Esophagus squamous epithelium (tissue), 5 donors: Measurements from ENCODE around the gene CDK8. TPM values are rescaled to one million over a fixed set of nuclear protein-coding genes. Genes with fewer than 3 reads are reported as not detected.

Experiments
- DNase-seq: peaks from one replicate; lab custom pipeline; 2025; lab: John Stamatoyannopoulos, UW
- H3K27ac ChIP-seq, 4 donors: fragments of 200-600 bp; sonication (generic); one replicate each; pipeline ENCODE4 v1.5.1; 2016 to 2019; ENCODE audit warnings: mild to moderate bottlenecking in 1 of 4
- H3K27me3 ChIP-seq, 4 donors: fragments of 200-600 bp; sonication (generic); 1 replicate in 3 of 4; 2 replicates in 1 of 4; pipeline versions ENCODE4 v1.5.1 to v1.6.0; 2017 to 2021; ENCODE audit warnings: antibody characterized with exemption in 1 of 4
- H3K36me3 ChIP-seq, 3 donors: fragments of 200-600 bp; sonication (generic); one replicate each; pipeline ENCODE4 v1.5.1; 2016 to 2019
- H3K4me1 ChIP-seq, 3 donors: fragments of 200-600 bp; sonication (generic); one replicate each; pipeline ENCODE4 v1.5.1; 2017 to 2019
- H3K4me3 ChIP-seq, 4 donors: fragments of 200-600 bp; sonication (generic); 1 replicate in 3 of 4; 2 replicates in 1 of 4; pipeline ENCODE4 v1.5.1; 2016 to 2019; ENCODE audit warnings: mild to moderate bottlenecking in 2 of 4, moderate library complexity in 1 of 4
- H3K9me3 ChIP-seq, 3 donors: fragments of 200-600 bp; sonication (generic); one replicate each; pipeline ENCODE4 v1.5.1; 2016 to 2019
- CTCF ChIP-seq, 6 experiments: fragments of 450-650 bp in 4 of 6; fragments of 200-600 bp in 2 of 6; sonication (generic) in 2 of 6; IDR thresholded peaks; one replicate each; pipeline ENCODE4 v1.5.1; 2016 to 2019; ENCODE audit warnings: antibody characterized with exemption in 6 of 6, mild to moderate bottlenecking in 4 of 6, moderate library complexity in 4 of 6
- POLR2A ChIP-seq, 4 donors: fragments of 450-650 bp; IDR thresholded peaks; one replicate each; pipeline ENCODE4 v1.6.1; 2017; ENCODE audit warnings: antibody characterized with exemption in 4 of 4, mild to moderate bottlenecking in 4 of 4, moderate library complexity in 3 of 4
- whole genome bisulfite sequencing, 2 donors: methylation state at CpG; one replicate each; pipeline ENCODE4 v1.1.5; 2018; 5-methylcytosine and 5-hydroxymethylcytosine counted together
- intact Hi-C: fragments of 100-400 bp; cut with DNase I; formaldehyde crosslinking; loops from one replicate; pipeline ENCODE4 v1.15.0; 2022
- total RNA-seq, 4 donors: library from RNA; depleted of rRNA; stranded (reverse); fragments of >200 nt; gene quantifications; one replicate each; pipeline ENCODE4 v1.1.0, GENCODE V29; 2016
- donor health status: DM: yes; HTN: yes; CAD: no.

Gene CDK8
- total RNA-seq, 4 donors from 2014 or later: 8.0 to 16.8 (median 12.7) TPM

DNA sequence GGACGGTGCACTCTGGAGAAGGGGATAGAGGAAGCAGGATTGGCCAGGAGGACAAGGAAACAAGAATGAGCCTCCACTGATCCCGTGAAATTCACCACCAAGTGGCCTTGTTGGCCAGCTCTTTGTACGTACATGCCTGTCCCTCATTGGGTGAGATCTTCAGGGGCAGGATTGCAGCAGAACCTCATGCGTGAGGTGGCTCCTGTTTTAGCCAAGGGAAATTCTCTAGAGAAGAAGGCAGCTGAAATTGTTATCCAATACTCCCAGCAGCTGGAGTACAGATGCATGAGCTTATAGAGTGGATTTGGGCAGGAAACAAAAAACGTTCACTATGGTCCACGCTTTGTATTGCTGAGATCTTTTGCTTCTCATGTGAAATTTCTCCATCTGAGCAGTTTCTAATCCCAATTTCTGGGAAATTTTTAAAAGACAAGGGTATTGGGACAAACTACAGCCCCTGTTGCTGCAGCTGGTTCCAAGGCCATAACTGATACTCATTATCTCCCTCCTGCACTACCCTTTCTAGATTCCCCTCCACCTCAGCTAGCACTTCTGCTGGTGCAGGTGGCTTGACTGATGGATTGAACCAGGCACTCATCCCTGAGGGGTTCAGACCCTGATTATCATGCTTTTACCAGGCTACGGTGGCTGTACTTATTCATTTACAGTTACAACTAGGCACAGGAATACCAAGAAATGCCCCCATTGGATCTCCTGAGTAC, 27.9 kb upstream of the CDK8 start:
- Histone ChIP-seq H3K9me3 (no peaks in the 10 kb centered on the region), H3K4me3 (no peak overlapping the region), H3K36me3 (no peaks in the 10 kb centered on the region), H3K27ac (no peak overlapping the region), H3K27me3 (peaks cover 0 to 5% (median 0%) of the 10 kb centered on the region in 4 donors), H3K4me1 (peaks cover 0 to 10% (median 2%) of the 10 kb centered on the region in 3 donors)
- TF ChIP-seq CTCF (IDR thresholded peaks at IDR 0.05) (no peak), POLR2A (IDR thresholded peaks at IDR 0.05) (no peak)
- DNase-seq: no peak
- intact Hi-C loops: no loop called here
- WGBS, 2 donors: 57 to 66% methylated on average over 7 of the region's 7 CpGs

- intact Hi-C loops: no loop called here
- Histone ChIP-seq H3K9me3 (no peaks in the 10 kb centered on the region), H3K4me3 (no peak overlapping the region), H3K27ac (no peak overlapping the region), H3K27me3 (peaks cover 0 to 5% (median 0%) of the 10 kb centered on the region in 4 donors), H3K4me1 (peaks cover 0 to 8% (median 0%) of the 10 kb centered on the region in 3 donors), H3K36me3 (no peaks in the 10 kb centered on the region)
- 79 to 80% methylated on average over 6 of the region's 6 CpGs for WGBS, 2 donors
- TF ChIP-seq POLR2A (IDR thresholded peaks at IDR 0.05) (no peak), CTCF (IDR thresholded peaks at IDR 0.05) (no peak)
- DNase-seq: no peak
Measured at GRCh38 chr13:26227166-26227971, 26.6 kb upstream of the CDK8 start.

DNA sequence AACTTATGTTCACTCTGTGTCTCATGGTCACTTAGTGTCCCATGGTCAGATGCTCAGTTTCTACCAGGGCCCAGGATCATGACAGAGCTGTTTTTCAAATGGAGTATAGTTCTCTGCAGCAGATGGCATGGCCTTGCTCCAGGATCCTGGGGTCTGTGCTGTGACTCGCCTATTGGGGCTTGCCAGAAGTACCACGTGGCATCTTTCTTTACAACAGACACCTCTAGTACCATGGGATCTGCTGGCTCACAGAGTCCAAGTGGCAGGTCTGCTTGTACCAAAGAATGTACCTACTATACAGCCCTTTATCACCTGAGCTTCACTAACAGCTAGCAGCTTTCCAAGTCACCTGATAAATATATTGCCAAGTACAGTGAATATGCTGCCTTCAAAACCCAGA, 25.8 kb upstream of the CDK8 start:
- no peak overlapping the region for H3K4me3 ChIP-seq
- no peak for DNase-seq
- 75 to 100% methylated on average over 1 to 2 of the region's 2 CpGs for WGBS, 2 donors
- H3K9me3 ChIP-seq: no peaks in the 10 kb centered on the region
- no peaks in the 10 kb centered on the region for H3K36me3 ChIP-seq
- intact Hi-C loops: no loop called here
- H3K4me1 ChIP-seq: peaks cover 0 to 1% (median 0%) of the 10 kb centered on the region in 3 donors
- no peak overlapping the region for H3K27ac ChIP-seq
- peaks cover 0 to 5% (median 0%) of the 10 kb centered on the region in 4 donors for H3K27me3 ChIP-seq
- TF ChIP-seq POLR2A (IDR thresholded peaks at IDR 0.05) (no peak), CTCF (IDR thresholded peaks at IDR 0.05) (no peak)

- no peaks in the 10 kb centered on the region for H3K36me3 ChIP-seq
- 90 to 92% methylated on average over 3 to 6 of the region's 13 CpGs for WGBS, 2 donors
- H3K27me3 ChIP-seq: peaks cover 0 to 5% (median 0%) of the 10 kb centered on the region in 4 donors
- H3K4me3 ChIP-seq: no peak overlapping the region
- no peak overlapping the region for H3K27ac ChIP-seq
- no peak for DNase-seq
- intact Hi-C loops: no loop called here
- TF ChIP-seq CTCF (IDR thresholded peaks at IDR 0.05) (no peak), POLR2A (IDR thresholded peaks at IDR 0.05) (no peak)
- H3K4me1 ChIP-seq: no peaks in the 10 kb centered on the region
- H3K9me3 ChIP-seq: no peaks in the 10 kb centered on the region
Measured at GRCh38 chr13:26229080-26229615, 24.8 kb upstream of the CDK8 start.

DNA sequence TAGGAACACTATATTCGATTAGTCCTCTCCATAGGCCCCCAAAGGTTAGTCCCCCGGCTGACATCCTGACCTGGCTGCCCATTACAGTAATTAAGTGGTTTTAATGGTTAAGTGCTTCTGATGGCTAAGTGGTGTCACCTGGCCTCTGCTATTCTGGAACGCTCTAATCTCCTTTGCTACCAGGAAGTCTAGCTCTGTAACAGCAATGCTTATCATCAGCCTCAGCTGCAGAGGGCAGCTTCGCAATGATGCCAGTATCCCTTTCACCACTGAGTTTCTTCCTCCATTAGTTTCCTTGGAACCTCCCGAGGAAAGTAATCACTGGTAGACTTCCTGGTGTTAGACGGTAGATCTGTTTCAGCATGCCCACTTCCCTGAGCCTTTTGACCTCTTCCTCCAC, 23.2 kb upstream of the CDK8 start:
- Histone ChIP-seq H3K27ac (no peak overlapping the region), H3K27me3 (peaks cover 0 to 5% (median 0%) of the 10 kb centered on the region in 4 donors), H3K36me3 (no peaks in the 10 kb centered on the region), H3K4me3 (no peak overlapping the region), H3K4me1 (no peaks in the 10 kb centered on the region), H3K9me3 (no peaks in the 10 kb centered on the region)
- intact Hi-C loops: no loop called here
- no peak for TF ChIP-seq POLR2A (IDR thresholded peaks at IDR 0.05)
- DNase-seq: no peak
- WGBS, 2 donors: 70 to 75% methylated on average over 6 of the region's 6 CpGs
